A204.1 (cell line): ENCODE data around the gene LRRC4.

Experiments
- FAIRE-seq: peaks from 2 replicates; lab custom pipeline; 2012; peaks lifted over from hg19 to GRCh38; lab: Jason Lieb, UNC

The LRRC4 gene

GRCh38 chr7:127979113-127979727 is 52.0 kb downstream of the LRRC4 start:
- FAIRE-seq, result no peak

DNA sequence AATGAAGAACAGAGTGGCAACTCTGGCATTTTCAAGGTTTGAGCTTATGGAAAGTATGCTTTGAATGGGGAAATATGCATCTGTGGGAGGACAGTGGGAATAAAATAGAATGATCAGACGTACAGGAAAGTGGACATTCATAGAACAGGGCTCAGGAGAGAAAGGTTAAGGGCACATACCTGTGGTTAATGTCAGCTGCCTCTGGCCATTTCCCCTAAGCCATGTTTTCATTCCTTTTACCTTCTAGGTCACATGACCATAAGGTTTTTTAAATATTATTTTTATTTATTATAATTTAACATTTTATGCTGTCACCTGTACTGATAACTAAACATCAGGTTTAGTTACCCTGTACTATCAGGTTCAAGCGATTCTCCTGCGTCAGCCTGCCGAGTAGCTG is 52.8 kb downstream of the LRRC4 start:
- no peak for FAIRE-seq
